Activated CD4-positive, alpha-beta memory T cell treated with anti-CD3 and anti-CD28 coated beads for 36 hours (primary cell): ENCODE results near the gene DHTKD1. TPM values are rescaled to one million over a fixed set of nuclear protein-coding genes. Genes with fewer than 3 reads are reported as not detected.
A peak's percentile ranks its signal among the peaks of the same experiment; 100 is the strongest.

Experiments
- CTCF ChIA-PET: fragments of 350-600 bp; sonication (Branson Sonifier 250); formaldehyde crosslinking; loops from one replicate; lab custom pipeline; 2021; ENCODE audit warnings: antibody characterized with exemption, inconsistent platforms; lab: Charles Lee
- POLR2A ChIA-PET: fragments of 350-600 bp; sonication (Branson Sonifier 250); formaldehyde crosslinking; loops from one replicate; lab custom pipeline; 2021; ENCODE audit warnings: antibody characterized with exemption; lab: Charles Lee
- DNase-seq: peaks from one replicate; pipeline ENCODE4 v3.0.0-alpha.2; 2020
- H3K27ac Mint-ChIP-seq: one replicate; pipeline ENCODE4 v1.8.0; 2021; ENCODE audit warnings: mixed read lengths
- H3K27me3 Mint-ChIP-seq: one replicate; pipeline ENCODE4 v1.8.0; 2021; ENCODE audit warnings: mixed read lengths
- H3K36me3 Mint-ChIP-seq: one replicate; pipeline ENCODE4 v1.8.0; 2021; ENCODE audit warnings: mixed read lengths
- H3K4me1 Mint-ChIP-seq: one replicate; pipeline ENCODE4 v1.8.0; 2021; ENCODE audit warnings: low read depth, mixed read lengths
- H3K4me3 Mint-ChIP-seq: one replicate; pipeline ENCODE4 v1.8.0; 2021; ENCODE audit warnings: mild to moderate bottlenecking, mixed read lengths
- H3K9me3 Mint-ChIP-seq: one replicate; pipeline ENCODE4 v1.8.0; 2021; ENCODE audit warnings: mixed read lengths
- intact Hi-C: fragments of 100-400 bp; cut with micrococcal nuclease; formaldehyde crosslinking; loops from one replicate; pipeline ENCODE4 v1.15.1; 2023
- total RNA-seq, 2 experiments: library from RNA; stranded (reverse); gene quantifications; one replicate each; pipeline ENCODE4 v1.2.3, GENCODE V29; 2021

DHTKD1 gene
- total RNA-seq, 2 experiments from 2014 or later: 16.2 to 17.1 TPM

- Mint-ChIP-seq H3K36me3 (peaks cover 6% of the 10 kb centered on the region), H3K27me3 (no peaks in the 10 kb centered on the region), H3K4me1 (peaks cover 32% of the 10 kb centered on the region), H3K27ac (peak within 1 kb of the TSS; percentile 98), H3K4me3 (peak within 1 kb of the TSS; percentile 100), H3K9me3 (no peaks in the 10 kb centered on the region)
- DNase-seq: peak; percentile 99
- CTCF ChIA-PET: interaction anchor here (1.2 to 1.7 kb wide), 3 partner anchors 25 to 153 kb away, joined by 3 to 8 read pairs (median 5); partner anchors contain the start of genes CDC123, DHTKD1 and NUDT5
- POLR2A ChIA-PET: interaction anchor here (0.6 to 3.0 kb wide), 10 partner anchors 9 to 1260 kb away, joined by 4 to 12 read pairs (median 5); partner anchors contain the start of genes CDC123, DHTKD1 and NUDT5
- intact Hi-C loops: loop anchor here (1.0 to 10.0 kb wide), 5 partner anchors 25 to 738 kb away; partner anchors contain the start of genes CAMK1D, DHTKD1 and NUDT5
Measured at GRCh38 chr10:12042797-12043651, 25.7 kb upstream of the DHTKD1 start, which contains the start of gene UPF2. Gene UPF2 (minus strand): TSS chr10:12042809. CDS start chr10:12035423, 7,386 bp downstream.

GRCh38 chr10:12045596-12045995, 23.2 kb upstream of the DHTKD1 start:
- no peaks in the 10 kb centered on the region for H3K27me3 Mint-ChIP-seq
- no peaks in the 10 kb centered on the region for H3K9me3 Mint-ChIP-seq
- ChIA-PET CTCF (interaction anchor here (0.6 kb wide), 1 partner anchor 9 kb away, joined by 3 read pairs; no protein-coding TSS in a partner anchor), POLR2A (no interaction called here)
- no peak overlapping the region for H3K4me3 Mint-ChIP-seq
- no peak for DNase-seq
- peaks cover 20% of the 10 kb centered on the region for H3K4me1 Mint-ChIP-seq
- no peak overlapping the region for H3K27ac Mint-ChIP-seq
- intact Hi-C loops: loop anchor here (10.0 kb wide), 1 partner anchor 299 kb away; the partner anchor contains the start of gene CAMK1D
- H3K36me3 Mint-ChIP-seq: peaks cover 6% of the 10 kb centered on the region

- Mint-ChIP-seq H3K27me3 (no peaks in the 10 kb centered on the region), H3K27ac (peak overlapping the region; percentile 4), H3K9me3 (no peaks in the 10 kb centered on the region), H3K4me3 (no peak overlapping the region), H3K4me1 (peaks cover 7% of the 10 kb centered on the region), H3K36me3 (no peaks in the 10 kb centered on the region)
- ChIA-PET CTCF (interaction anchor here (0.8 to 1.6 kb wide), 3 partner anchors 15 to 62 kb away, joined by 3 read pairs; no protein-coding TSS in a partner anchor), POLR2A (no interaction called here)
- intact Hi-C loops: loop anchor here (10.0 kb wide), 1 partner anchor 296 kb away; the partner anchor contains the start of gene CAMK1D
- DNase-seq: peak; percentile 36
Measured at GRCh38 chr10:12048547-12048946, 20.2 kb upstream of the DHTKD1 start.

- no peak for DNase-seq
- intact Hi-C loops: no loop called here
- Mint-ChIP-seq H3K27ac (no peak overlapping the region), H3K36me3 (no peaks in the 10 kb centered on the region), H3K4me1 (peaks cover 8% of the 10 kb centered on the region), H3K9me3 (no peaks in the 10 kb centered on the region), H3K4me3 (no peak overlapping the region), H3K27me3 (no peaks in the 10 kb centered on the region)
- ChIA-PET POLR2A (interaction anchor here (0.8 kb wide), 1 partner anchor 30 kb away, joined by 3 read pairs; no protein-coding TSS in a partner anchor), CTCF (interaction anchor here (1.0 kb wide), 1 partner anchor 606 kb away, joined by 3 read pairs; no protein-coding TSS in a partner anchor)
Measured at GRCh38 chr10:12050528-12050927, 18.2 kb upstream of the DHTKD1 start.

GRCh38 chr10:12051241-12051640, 17.5 kb upstream of the DHTKD1 start:
- no peaks in the 10 kb centered on the region for H3K36me3 Mint-ChIP-seq
- no peak overlapping the region for H3K4me3 Mint-ChIP-seq
- no peaks in the 10 kb centered on the region for H3K9me3 Mint-ChIP-seq
- no peaks in the 10 kb centered on the region for H3K27me3 Mint-ChIP-seq
- CTCF ChIA-PET: interaction anchor here (1.0 kb wide), 1 partner anchor 605 kb away, joined by 3 read pairs; no protein-coding TSS in a partner anchor
- DNase-seq: no peak
- no peak overlapping the region for H3K27ac Mint-ChIP-seq
- intact Hi-C loops: no loop called here
- POLR2A ChIA-PET: interaction anchor here (0.8 kb wide), 1 partner anchor 29 kb away, joined by 3 read pairs; no protein-coding TSS in a partner anchor
- peaks cover 8% of the 10 kb centered on the region for H3K4me1 Mint-ChIP-seq

- ChIA-PET CTCF (no interaction called here), POLR2A (no interaction called here)
- no peaks in the 10 kb centered on the region for H3K36me3 Mint-ChIP-seq
- no peaks in the 10 kb centered on the region for H3K9me3 Mint-ChIP-seq
- H3K27ac Mint-ChIP-seq: no peak overlapping the region
- intact Hi-C loops: no loop called here
- no peaks in the 10 kb centered on the region for H3K27me3 Mint-ChIP-seq
- no peak for DNase-seq
- H3K4me3 Mint-ChIP-seq: no peak overlapping the region
- H3K4me1 Mint-ChIP-seq: peaks cover 8% of the 10 kb centered on the region
Measured at GRCh38 chr10:12055732-12056131, 13.0 kb upstream of the DHTKD1 start.

- no peak overlapping the region for H3K27ac Mint-ChIP-seq
- H3K4me1 Mint-ChIP-seq: peaks cover 8% of the 10 kb centered on the region
- H3K4me3 Mint-ChIP-seq: no peak overlapping the region
- H3K27me3 Mint-ChIP-seq: no peaks in the 10 kb centered on the region
- DNase-seq: no peak
- POLR2A ChIA-PET: no interaction called here
- intact Hi-C loops: no loop called here
- CTCF ChIA-PET: interaction anchor here (0.6 kb wide), 1 partner anchor 196 kb away, joined by 3 read pairs; no protein-coding TSS in a partner anchor
- H3K9me3 Mint-ChIP-seq: no peaks in the 10 kb centered on the region
- H3K36me3 Mint-ChIP-seq: no peaks in the 10 kb centered on the region
Measured at GRCh38 chr10:12056748-12057147, 12.0 kb upstream of the DHTKD1 start.

- H3K4me3 Mint-ChIP-seq: no peak overlapping the region
- intact Hi-C loops: no loop called here
- H3K27ac Mint-ChIP-seq: no peak overlapping the region
- no peaks in the 10 kb centered on the region for H3K36me3 Mint-ChIP-seq
- no peaks in the 10 kb centered on the region for H3K27me3 Mint-ChIP-seq
- ChIA-PET POLR2A (no interaction called here), CTCF (interaction anchor here (0.9 kb wide), 1 partner anchor 154 kb away, joined by 3 read pairs; no protein-coding TSS in a partner anchor)
- H3K4me1 Mint-ChIP-seq: no peaks in the 10 kb centered on the region
- H3K9me3 Mint-ChIP-seq: no peaks in the 10 kb centered on the region
- DNase-seq: no peak
Measured at GRCh38 chr10:12061124-12061523, 7.6 kb upstream of the DHTKD1 start.

- ChIA-PET CTCF (no interaction called here), POLR2A (no interaction called here)
- H3K36me3 Mint-ChIP-seq: no peaks in the 10 kb centered on the region
- no peak overlapping the region for H3K4me3 Mint-ChIP-seq
- H3K4me1 Mint-ChIP-seq: peaks cover 5% of the 10 kb centered on the region
- intact Hi-C loops: no loop called here
- DNase-seq: no peak
- no peaks in the 10 kb centered on the region for H3K9me3 Mint-ChIP-seq
- H3K27ac Mint-ChIP-seq: no peak overlapping the region
- no peaks in the 10 kb centered on the region for H3K27me3 Mint-ChIP-seq
Measured at GRCh38 chr10:12062754-12063482, 5.8 kb upstream of the DHTKD1 start.

- CTCF ChIA-PET: no interaction called here
- Mint-ChIP-seq H3K4me3 (no peak overlapping the region), H3K4me1 (peaks cover 8% of the 10 kb centered on the region), H3K27me3 (no peaks in the 10 kb centered on the region), H3K36me3 (no peaks in the 10 kb centered on the region), H3K9me3 (no peaks in the 10 kb centered on the region), H3K27ac (no peak overlapping the region)
- POLR2A ChIA-PET: no interaction called here
- intact Hi-C loops: no loop called here
- DNase-seq: no peak
Measured at GRCh38 chr10:12063483-12063818, 5.3 kb upstream of the DHTKD1 start.

- intact Hi-C loops: loop anchor here (1.0 to 5.0 kb wide), 2 partner anchors 14 to 130 kb away; partner anchors contain the start of genes CDC123 and NUDT5
- ChIA-PET CTCF (interaction anchor here (1.9 kb wide), 1 partner anchor 26 kb away, joined by 6 read pairs; no protein-coding TSS in a partner anchor), POLR2A (interaction anchor here (1.0 to 1.1 kb wide), 2 partner anchors 24 to 55 kb away, joined by 3 to 5 read pairs; partner anchors contain the start of gene UPF2)
- Mint-ChIP-seq H3K27ac (peak overlapping the region; percentile 8), H3K27me3 (no peaks in the 10 kb centered on the region), H3K4me3 (no peak overlapping the region), H3K4me1 (peaks cover 22% of the 10 kb centered on the region), H3K36me3 (no peaks in the 10 kb centered on the region), H3K9me3 (no peaks in the 10 kb centered on the region)
- DNase-seq: no peak
Measured at GRCh38 chr10:12067336-12067735, 1.4 kb upstream of the DHTKD1 start.
